Stomach (tissue), 9 donors: ENCODE measurements around the gene NEDD4L. TPM values are rescaled to one million over a fixed set of nuclear protein-coding genes. Genes with fewer than 3 reads are reported as not detected.

Experiments
- DNase-seq, 2 donors: peaks; one replicate each; pipeline versions ENCODE4 v3.0.0 to v3.0.0-alpha.2; 2013 to 2019
- H3K27ac ChIP-seq, 5 donors: fragments of 200-600 bp in 4 of 5; sonication (generic) in 4 of 5; one replicate each; pipeline ENCODE4 v1.5.1; 2013 to 2019; ENCODE audit warnings: mild to moderate bottlenecking in 1 of 5, moderate library complexity in 1 of 5
- H3K27me3 ChIP-seq, 3 donors: fragments of 200-600 bp; sonication (generic); one replicate each; pipeline ENCODE4 v1.5.1; 2017 to 2019; ENCODE audit warnings: mixed run types in 1 of 3
- H3K36me3 ChIP-seq, 4 donors: fragments of 200-600 bp; sonication (generic); 1 replicate in 3 of 4; 2 replicates in 1 of 4; pipeline ENCODE4 v1.5.1; 2016 to 2019
- H3K4me1 ChIP-seq, 4 donors: fragments of 200-600 bp; sonication (generic); one replicate each; pipeline ENCODE4 v1.5.1; 2016 to 2019
- H3K4me3 ChIP-seq, 4 donors: fragments of 200-600 bp; sonication (generic) in 3 of 4; one replicate each; pipeline ENCODE4 v1.5.1; 2016 to 2019; ENCODE audit warnings: mild to moderate bottlenecking in 1 of 4
- H3K9me3 ChIP-seq, 4 donors: fragments of 200-600 bp; sonication (generic); one replicate each; pipeline ENCODE4 v1.5.1; 2016 to 2019
- EP300 ChIP-seq: sonication (generic); formaldehyde crosslinking; IDR thresholded peaks from one replicate; pipeline ENCODE4 v1.6.1; 2017; ENCODE audit warnings: antibody characterized with exemption
- POLR2A ChIP-seq, 4 donors: fragments of 450-650 bp; IDR thresholded peaks; one replicate each; pipeline ENCODE4 v1.6.1; 2016; ENCODE audit warnings: antibody characterized with exemption in 4 of 4, control low read depth in 2 of 4, mild to moderate bottlenecking in 1 of 4, moderate library complexity in 1 of 4
- POLR2AphosphoS5 ChIP-seq, 3 donors: sonication (generic); formaldehyde crosslinking; IDR thresholded peaks; one replicate each; pipeline ENCODE4 v1.6.1; 2016; ENCODE audit warnings: antibody characterized with exemption in 3 of 3
- WGBS, 5 donors: extraction: QIAGEN DNeasy Blood & Tissue Kit in 3 of 5; methylation state at CpG; one replicate each; pipeline versions ENCODE4 v1.1.5 to v1.1.7; 2013 to 2018; 5-methylcytosine and 5-hydroxymethylcytosine counted together
- intact Hi-C: fragments of 100-400 bp; cut with DNase I; formaldehyde crosslinking; loops from one replicate; pipeline ENCODE4 v1.15.1; 2023; ENCODE audit warnings: low total_unique reads
- polyA plus RNA-seq, 3 donors: library from polyadenylated mRNA; stranded (reverse); fragments of 200-250 nt; gene quantifications; one replicate each; pipeline ENCODE4 v1.2.3, GENCODE V29; 2013
- total RNA-seq, 5 donors: library from RNA; depleted of rRNA; stranded (reverse); fragments of >200 nt; gene quantifications; one replicate each; pipeline versions ENCODE4 v1.1.0 to v1.2.3, GENCODE V29; 2014 to 2016
- TF ChIP-seq, protein P1 (sequence below), 7 experiments: fragments of 450-650 bp in 4 of 7; fragments of 200-600 bp in 3 of 7; sonication (generic) in 3 of 7; IDR thresholded peaks; one replicate each; pipeline ENCODE4 v1.5.1; 2016 to 2019; ENCODE audit warnings: antibody characterized with exemption in 7 of 7, control low read depth in 2 of 7, mild to moderate bottlenecking in 1 of 7
- donor health status: healthy with polysubstance abuse.
- donor health status: Bipolar disorder and iron deficiency.
- donor health status: healthy.

NEDD4L gene
- total and polyA plus RNA-seq, 8 donors = 46.1 to 315 (median 129) TPM

DNA sequence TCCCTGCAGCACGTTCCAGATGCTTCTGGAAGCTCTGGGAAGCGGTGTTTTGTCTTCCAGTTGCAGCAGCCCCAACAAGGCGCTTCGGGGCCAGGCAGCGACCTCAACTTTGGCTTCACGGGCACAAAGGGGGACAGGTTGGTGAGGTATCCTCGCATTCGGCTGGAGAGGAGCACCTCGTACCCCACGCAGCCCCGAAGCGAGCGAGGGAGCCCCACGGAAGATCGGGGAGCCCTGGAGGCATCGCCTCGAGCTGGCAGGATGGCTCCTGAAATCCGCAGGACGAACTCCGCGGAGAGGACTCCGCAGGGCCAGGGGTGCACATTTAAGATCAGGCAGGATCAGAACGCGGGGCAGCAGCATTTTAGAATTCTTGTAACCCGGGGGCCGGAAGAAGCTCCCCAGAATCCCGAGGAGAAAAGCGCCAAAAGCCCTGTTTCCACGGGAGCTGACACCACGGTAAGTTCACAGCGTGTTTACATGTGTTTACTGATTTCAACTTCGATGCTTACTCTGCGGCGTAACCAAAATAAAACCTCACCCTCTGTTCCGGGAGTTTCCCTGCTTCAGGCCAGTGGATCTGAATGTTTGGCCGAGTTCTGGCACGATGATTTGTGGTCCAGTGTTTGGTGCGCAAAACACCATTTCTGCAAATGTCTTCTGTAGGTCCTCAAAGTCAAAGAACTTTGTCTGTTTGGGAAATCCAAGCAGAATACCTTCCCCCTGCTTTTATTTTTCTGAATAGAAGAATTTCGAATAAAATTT lies 212.5 kb downstream of the NEDD4L start:
- intact Hi-C loops = no loop called here
- DNase-seq = no peak
- Histone ChIP-seq H3K27ac (peak overlapping the region in 4 of 5 donors; percentile 48 to 83 (median 63)), H3K4me1 (peaks cover 0 to 50% (median 19%) of the 10 kb centered on the region in 4 donors), H3K9me3 (no peaks in the 10 kb centered on the region), H3K36me3 (peaks cover 0 to 25% (median 18%) of the 10 kb centered on the region in 4 donors), H3K27me3 (no peaks in the 10 kb centered on the region), H3K4me3 (no peak overlapping the region)
- WGBS, 5 donors = 90 to 93% (median 91%) methylated on average over 39 of the region's 39 CpGs
- TF ChIP-seq POLR2AphosphoS5 (IDR thresholded peaks at IDR 0.05) = no peak
- TF ChIP-seq POLR2A (IDR thresholded peaks at IDR 0.05) = no peak
- no peak for TF ChIP-seq EP300
- TF ChIP-seq, protein P1, sequence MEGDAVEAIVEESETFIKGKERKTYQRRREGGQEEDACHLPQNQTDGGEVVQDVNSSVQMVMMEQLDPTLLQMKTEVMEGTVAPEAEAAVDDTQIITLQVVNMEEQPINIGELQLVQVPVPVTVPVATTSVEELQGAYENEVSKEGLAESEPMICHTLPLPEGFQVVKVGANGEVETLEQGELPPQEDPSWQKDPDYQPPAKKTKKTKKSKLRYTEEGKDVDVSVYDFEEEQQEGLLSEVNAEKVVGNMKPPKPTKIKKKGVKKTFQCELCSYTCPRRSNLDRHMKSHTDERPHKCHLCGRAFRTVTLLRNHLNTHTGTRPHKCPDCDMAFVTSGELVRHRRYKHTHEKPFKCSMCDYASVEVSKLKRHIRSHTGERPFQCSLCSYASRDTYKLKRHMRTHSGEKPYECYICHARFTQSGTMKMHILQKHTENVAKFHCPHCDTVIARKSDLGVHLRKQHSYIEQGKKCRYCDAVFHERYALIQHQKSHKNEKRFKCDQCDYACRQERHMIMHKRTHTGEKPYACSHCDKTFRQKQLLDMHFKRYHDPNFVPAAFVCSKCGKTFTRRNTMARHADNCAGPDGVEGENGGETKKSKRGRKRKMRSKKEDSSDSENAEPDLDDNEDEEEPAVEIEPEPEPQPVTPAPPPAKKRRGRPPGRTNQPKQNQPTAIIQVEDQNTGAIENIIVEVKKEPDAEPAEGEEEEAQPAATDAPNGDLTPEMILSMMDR (IDR thresholded peaks at IDR 0.05) = no peak

DNA sequence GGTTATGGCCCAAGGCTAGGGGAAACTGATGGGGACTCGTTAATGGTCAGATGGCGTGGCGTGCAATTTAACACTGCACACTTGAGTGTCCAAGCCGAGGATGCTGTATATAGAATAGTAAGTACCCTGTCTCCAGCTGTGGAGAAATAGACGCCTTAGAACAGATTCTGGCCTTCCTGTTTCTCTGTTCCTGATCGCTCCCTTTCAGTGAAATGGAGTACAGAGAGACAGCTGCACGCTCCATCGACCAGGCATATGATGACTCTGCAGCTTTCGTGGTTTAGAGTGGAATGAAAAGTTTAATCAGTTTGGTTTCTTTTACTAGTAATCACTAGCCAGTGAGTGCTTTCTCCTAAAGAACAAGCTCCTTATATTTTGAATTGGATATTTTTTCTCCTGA lies 213.4 kb downstream of the NEDD4L start:
- Histone ChIP-seq H3K4me1 (peaks cover 0 to 52% (median 28%) of the 10 kb centered on the region in 4 donors), H3K36me3 (peaks cover 0 to 21% (median 18%) of the 10 kb centered on the region in 4 donors), H3K9me3 (no peaks in the 10 kb centered on the region), H3K27me3 (no peaks in the 10 kb centered on the region), H3K4me3 (no peak overlapping the region), H3K27ac (peak overlapping the region; percentile 48 to 83 (median 71))
- WGBS, 5 donors = 38 to 61% (median 47%) methylated on average over 9 of the region's 9 CpGs
- intact Hi-C loops = no loop called here
- DNase-seq = peak in 1 of 2 donors; percentile 41
- TF ChIP-seq POLR2A (IDR thresholded peaks at IDR 0.05) (no peak), POLR2AphosphoS5 (IDR thresholded peaks at IDR 0.05) (no peak), EP300 (no peak)
- TF ChIP-seq, protein P1 (IDR thresholded peaks at IDR 0.05) = no peak

DNA sequence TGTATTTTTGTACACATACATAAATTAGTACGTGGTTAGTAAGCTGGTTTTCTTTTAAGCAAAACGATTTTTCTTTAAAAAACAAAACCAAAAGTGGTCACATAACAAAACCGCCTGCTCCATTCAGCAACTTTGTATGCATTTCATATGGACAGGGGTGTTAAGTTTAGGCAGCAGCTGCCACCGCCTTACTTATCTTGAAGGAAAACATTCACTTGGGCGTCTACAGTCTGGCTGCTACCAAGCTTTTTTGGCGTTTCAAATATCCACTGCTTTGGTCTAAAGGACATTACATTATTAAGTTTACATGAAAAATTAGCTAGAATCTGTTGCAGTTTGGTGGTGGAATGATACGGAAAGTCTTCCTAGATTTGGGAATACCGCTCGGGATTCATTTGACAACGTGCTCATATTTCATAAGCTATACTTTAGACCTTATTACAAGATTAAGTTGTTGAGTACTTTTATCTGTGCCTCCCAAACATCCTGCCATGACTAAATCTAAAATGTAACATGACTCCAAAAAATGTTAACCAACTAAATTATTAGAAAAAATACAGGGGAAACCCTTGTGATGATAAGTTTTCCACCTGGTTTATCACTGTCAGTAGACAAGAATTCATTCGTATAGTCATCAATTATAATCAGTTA lies 214.8 kb downstream of the NEDD4L start:
- intact Hi-C loops = no loop called here
- whole genome bisulfite sequencing, 5 donors = 38 to 67% (median 62%) methylated on average over 11 of the region's 11 CpGs
- TF ChIP-seq, protein P1 (IDR thresholded peaks at IDR 0.05) = no peak
- TF ChIP-seq POLR2A (IDR thresholded peaks at IDR 0.05) (no peak), EP300 (no peak), POLR2AphosphoS5 (IDR thresholded peaks at IDR 0.05) (peak in 1 of 3 donors; percentile 5)
- Histone ChIP-seq H3K4me1 (peaks cover 0 to 53% (median 36%) of the 10 kb centered on the region in 4 donors), H3K27me3 (no peaks in the 10 kb centered on the region), H3K4me3 (no peak overlapping the region), H3K9me3 (no peaks in the 10 kb centered on the region), H3K27ac (peak overlapping the region in 4 of 5 donors; percentile 48 to 83 (median 63)), H3K36me3 (peaks cover 0 to 21% (median 18%) of the 10 kb centered on the region in 4 donors)
- peak in 1 of 2 donors; percentile 53 for DNase-seq

DNA sequence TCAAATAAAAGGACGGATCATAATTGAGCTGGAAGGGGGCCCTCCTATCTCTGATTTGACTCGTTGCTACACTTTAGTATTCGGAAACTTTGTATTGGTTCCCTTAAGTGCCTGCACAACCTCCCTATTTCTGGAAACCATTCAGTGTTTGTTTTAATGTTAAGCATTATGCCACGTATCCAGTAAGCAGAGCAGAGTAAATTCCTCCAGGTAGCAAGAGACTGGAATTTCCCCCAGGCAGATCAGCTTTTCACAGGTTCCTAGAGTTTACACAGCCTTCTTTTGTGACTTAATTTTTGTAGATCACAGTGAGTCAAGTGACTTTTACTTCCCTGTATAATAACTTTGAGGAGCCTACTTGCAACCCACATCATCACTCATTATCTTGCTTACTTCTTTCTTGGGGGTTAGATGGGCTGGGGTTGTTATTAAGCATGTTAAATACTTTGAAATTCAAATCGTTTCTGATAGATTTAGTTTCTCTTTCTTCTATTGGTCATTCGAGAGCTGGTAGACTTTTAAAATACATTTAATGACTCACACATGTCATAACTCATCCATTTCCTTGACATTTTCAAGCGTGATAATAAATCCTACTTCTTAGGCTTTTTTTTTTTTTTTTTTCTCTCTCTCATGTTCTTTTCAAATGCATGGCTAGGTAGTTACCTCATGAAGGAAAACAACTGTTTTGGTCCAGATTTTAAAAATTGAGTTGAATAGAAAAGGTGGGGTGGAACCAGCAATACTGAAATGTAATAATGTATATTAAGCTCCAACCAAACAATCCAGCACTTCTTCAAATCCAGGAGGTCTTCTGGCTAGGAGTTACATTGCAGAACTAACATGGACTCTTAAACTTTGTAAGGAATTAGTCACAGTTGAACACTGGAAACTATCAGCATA lies 219.3 kb downstream of the NEDD4L start:
- intact Hi-C loops = no loop called here
- TF ChIP-seq POLR2AphosphoS5 (IDR thresholded peaks at IDR 0.05) (peak in 2 of 3 donors; percentile 28 to 60), POLR2A (IDR thresholded peaks at IDR 0.05) (no peak)

More for the DNA sequence above, 219.3 kb downstream of the NEDD4L start:
- H3K36me3 ChIP-seq = no peaks in the 10 kb centered on the region
- peaks cover 17 to 70% (median 50%) of the 10 kb centered on the region in 4 donors for H3K4me1 ChIP-seq
- WGBS, 5 donors = 17 to 43% (median 22%) methylated on average over 7 of the region's 7 CpGs
- peak overlapping the region; percentile 60 to 93 (median 79) for H3K27ac ChIP-seq
- H3K9me3 ChIP-seq = no peaks in the 10 kb centered on the region
- peak in 1 of 2 donors; percentile 78 for DNase-seq
- no peak overlapping the region for H3K4me3 ChIP-seq
- no peaks in the 10 kb centered on the region for H3K27me3 ChIP-seq
